GM12878 (cell line): ENCODE results near the gene DNAJC18. TPM values are rescaled to one million over a fixed set of nuclear protein-coding genes. Genes with fewer than 3 reads are reported as not detected.

Source experiments
- ATAC-seq: fragments of 200-7000 bp; cut with Tn5 transposase; 3 replicates; pipeline ENCODE4 v1.9.1; 2020; ENCODE audit warnings: mild to moderate bottlenecking, moderate library complexity
- BruUV-seq: library from RNA; stranded (reverse); fragments of 400-500 nt; replicated peaks from 2 replicates; lab custom pipeline; 2021; lab: Mats Ljungman, UMichigan
- CTCF ChIA-PET: fragments of 300-600 bp; sonication (Branson Sonifier 250); formaldehyde crosslinking; extraction: SDS; loops from one replicate; lab custom pipeline; 2021; ENCODE audit warnings: inconsistent platforms; lab: Yijun Ruan, JAX
- POLR2A ChIA-PET: fragments of 350-600 bp; formaldehyde crosslinking; extraction: SDS; loops from one replicate; lab custom pipeline; 2021; ENCODE audit warnings: inconsistent platforms; lab: Charles Lee
- RAD21 ChIA-PET: fragments of 300-600 bp; sonication (Branson Sonifier 250); formaldehyde crosslinking; loops from one replicate; lab custom pipeline; 2023; ENCODE audit warnings: antibody characterized with exemption; ENCODE audit not compliant: unreplicated experiment; lab: Charles Lee
- SMC1A ChIA-PET: fragments of 300-600 bp; sonication (Branson Sonifier 250); formaldehyde crosslinking; loops from one replicate; lab custom pipeline; 2023; ENCODE audit not compliant: unreplicated experiment, uncharacterized antibody; lab: Charles Lee
- DNase-seq: peaks from one replicate; pipeline ENCODE4 v3.0.0-alpha.2; 2011; ENCODE audit warnings: low read depth, low spot score
- FAIRE-seq: peaks from 3 replicates; lab custom pipeline; 2011; peaks lifted over from hg19 to GRCh38; lab: Jason Lieb, UNC
- H2AFZ ChIP-seq: 2 replicates; pipeline ENCODE4 v1.6.0; 2011; ENCODE audit warnings: low read depth, low read length, control low read depth; ENCODE audit not compliant: control insufficient read depth
- H3K27ac ChIP-seq: 2 replicates; pipeline ENCODE4 v1.5.1; 2011; ENCODE audit warnings: control low read depth; ENCODE audit not compliant: control insufficient read depth, insufficient read depth
- H3K27me3 ChIP-seq, 2 experiments: replicated peaks in 1 of 2; 2 replicates each; pipeline versions ENCODE4 v1.6.0 to v1.6.1; 2011; ENCODE audit warnings: low read length in 1 of 2; ENCODE audit not compliant: control insufficient read depth in 2 of 2, insufficient read depth in 2 of 2
- H3K36me3 ChIP-seq, 2 experiments: 2 replicates each; pipeline ENCODE4 v1.5.1; 2011; ENCODE audit warnings: low read length in 1 of 2; ENCODE audit not compliant: control insufficient read depth in 2 of 2, insufficient read depth in 2 of 2
- H3K4me1 ChIP-seq: 2 replicates; pipeline ENCODE4 v1.6.1; 2011; ENCODE audit warnings: mild to moderate bottlenecking, low read length, moderate library complexity, mixed read lengths; ENCODE audit not compliant: control insufficient read depth, insufficient read depth
- H3K4me2 ChIP-seq: 2 replicates; pipeline ENCODE4 v1.6.0; 2011; ENCODE audit warnings: control low read depth; ENCODE audit not compliant: control insufficient read depth, insufficient read depth
- H3K4me3 ChIP-seq: fragments of 200-600 bp; sonication (generic); 2 replicates; pipeline ENCODE4 v1.5.1; 2016
- H3K79me2 ChIP-seq: 2 replicates; pipeline ENCODE4 v1.6.0; 2011; ENCODE audit warnings: low read length; ENCODE audit not compliant: control insufficient read depth, insufficient read depth
- H3K9ac ChIP-seq: 2 replicates; pipeline ENCODE4 v1.8.0; 2011; ENCODE audit warnings: low read length, control low read depth, mixed read lengths; ENCODE audit not compliant: control insufficient read depth, insufficient read depth
- H3K9me3 ChIP-seq: replicated peaks from 3 replicates; pipeline ENCODE4 v1.5.1; 2011; ENCODE audit warnings: mild to moderate bottlenecking, low read length; ENCODE audit not compliant: control insufficient read depth, insufficient read depth
- H4K20me1 ChIP-seq: 2 replicates; pipeline ENCODE4 v1.6.0; 2011; ENCODE audit not compliant: control insufficient read depth, insufficient read depth
- EED ChIP-seq: sonication (generic); IDR thresholded peaks from 2 replicates; pipeline ENCODE4 v1.6.1; 2016; ENCODE audit warnings: antibody characterized with exemption, low read depth
- ESRRA ChIP-seq: IDR thresholded peaks from 2 replicates; pipeline ENCODE4 v1.6.1; 2012; ENCODE audit warnings: mild to moderate bottlenecking, low read length, improper control_type of control experiment
- HDAC2 ChIP-seq: fragments of 200-600 bp; sonication (generic); IDR thresholded peaks from 2 replicates; pipeline ENCODE4 v1.6.1; 2017
- IKZF1 ChIP-seq: fragments of 450-650 bp; conservative IDR thresholded peaks from 2 replicates; pipeline ENCODE4 v1.6.1; 2017; ENCODE audit warnings: antibody characterized with exemption, mild to moderate bottlenecking
- MXI1 ChIP-seq: fragments of 150-350 bp; IDR thresholded peaks from 2 replicates; pipeline ENCODE4 v1.6.1; 2011; ENCODE audit warnings: low read depth, mild to moderate bottlenecking, inconsistent platforms, low read length, improper control_type of control experiment
- RUNX3 ChIP-seq: IDR thresholded peaks from 2 replicates; pipeline ENCODE4 v1.6.1; 2012; ENCODE audit warnings: low read length, inconsistent platforms
- SREBF1 ChIP-seq: IDR thresholded peaks from 2 replicates; pipeline ENCODE4 v1.6.1; 2012; ENCODE audit warnings: mild to moderate bottlenecking, low read length
- STAT1 ChIP-seq: fragments of 450-650 bp; conservative IDR thresholded peaks from 2 replicates; pipeline ENCODE4 v1.6.1; 2014; ENCODE audit warnings: antibody characterized with exemption, mild to moderate bottlenecking
- TCF3 ChIP-seq: IDR thresholded peaks from 2 replicates; pipeline ENCODE4 v1.6.1; 2012; ENCODE audit warnings: low read depth, mild to moderate bottlenecking, low read length, borderline replicate concordance; ENCODE audit not compliant: insufficient read depth
- ZNF274 ChIP-seq: IDR thresholded peaks from one replicate; pipeline ENCODE4 v1.8.0; 2011; ENCODE audit not compliant: insufficient read length, insufficient read depth
- WGBS: methylation state at CpG from one replicate; pipeline ENCODE4 v1.1.6; 2016; ENCODE audit warnings: low lambda C conversion rate; ENCODE audit not compliant: insufficient replicate concordance, insufficient coverage; ENCODE audit errors: missing lambda C conversion rate; 5-methylcytosine and 5-hydroxymethylcytosine counted together
- in situ Hi-C: fragments of 300-500 bp; cut with MboI; formaldehyde crosslinking; loops from 9 replicates; pipeline ENCODE4 v1.14.3; 2018; ENCODE audit warnings: mixed read lengths
- intact Hi-C: fragments of 100-400 bp; cut with micrococcal nuclease; formaldehyde crosslinking; loops from one replicate; pipeline ENCODE4 v1.14.2; 2022; ENCODE audit not compliant: unreplicated experiment
- polyA plus RNA-seq, 11 experiments: library from polyadenylated mRNA; depleted of rRNA in 4 of 11; unstranded in 6 of 11; stranded (reverse) in 5 of 11; fragments of >200 nt; fragmentation: Nextera tagmentation in 4 of 11; fragmentation: Illumina TruSeq in 1 of 11; extraction: Ambion mirVana in 4 of 11; extraction: Trizol in 1 of 11; gene quantifications; 1 replicate in 1 of 11; 2 replicates in 10 of 11; pipeline versions ENCODE4 v1.2.1 to v1.2.3, GENCODE V29; 2011 to 2016; ENCODE audit warnings: inconsistent platforms in 2 of 11, missing spikeins in 2 of 11, low read depth in 1 of 11
- total RNA-seq, 4 experiments: library from RNA; depleted of rRNA in 3 of 4; stranded (reverse); fragments of >200 nt in 3 of 4; fragmentation: Illumina TruSeq in 1 of 4; extraction: Trizol in 1 of 4; gene quantifications; 2 replicates each; pipeline versions ENCODE4 v1.2.1 to v1.2.3, GENCODE V29; 2013 to 2021
- TF ChIP-seq, protein P1 (sequence below): IDR thresholded peaks from 2 replicates; pipeline ENCODE4 v1.6.1; 2011; ENCODE audit warnings: low read depth, mild to moderate bottlenecking, low read length, moderate library complexity, borderline replicate concordance; ENCODE audit errors: extremely low read depth
- TF ChIP-seq, protein P2 (sequence below): IDR thresholded peaks from 2 replicates; pipeline ENCODE4 v1.6.1; 2012; ENCODE audit warnings: mild to moderate bottlenecking, low read depth, low read length

Gene DNAJC18
- total and polyA plus RNA-seq, 10 of the 15 experiments (the other 5 are each of a cell fraction or from before 2014, with no cell fraction given) = 6.4 to 26.7 (median 17.7) TPM

DNA sequence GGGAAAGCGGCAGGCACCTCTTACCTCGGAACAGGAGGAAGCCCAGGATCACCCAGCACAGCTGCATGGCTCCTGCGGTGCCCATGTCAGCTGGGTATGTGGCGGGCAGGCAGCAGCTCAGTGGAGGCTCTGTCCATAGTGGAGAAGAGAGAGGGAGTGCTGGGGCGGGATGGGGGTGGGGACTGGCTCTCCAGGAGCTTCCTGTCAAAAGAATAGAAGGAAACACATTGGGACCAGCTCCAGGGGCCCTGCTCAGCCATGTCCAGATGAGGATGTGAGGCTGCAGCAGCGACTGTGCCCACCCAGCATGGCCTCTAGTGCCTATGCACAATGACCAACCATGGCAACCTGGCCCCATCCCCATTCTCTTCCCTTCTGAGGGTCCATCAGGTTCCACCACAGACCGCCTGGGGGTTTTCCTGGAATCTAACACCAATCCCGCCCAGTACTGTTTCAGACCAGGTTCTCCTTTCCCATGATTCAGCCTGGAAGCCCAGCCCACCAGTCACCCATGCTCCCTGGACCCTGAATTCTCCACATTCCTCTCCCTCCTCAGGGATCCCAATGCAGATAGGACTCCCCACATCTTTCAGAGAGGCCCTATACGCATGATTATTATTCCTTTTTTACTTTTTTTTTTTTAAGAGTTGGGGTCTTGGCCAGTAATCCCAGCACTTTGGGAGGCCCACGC, 23.4 kb upstream of the DNAJC18 start, which contains the start of gene ECSCR:
Gene ECSCR, minus strand, starts transcription at position 158 of the 691 bp plus-strand sequence. Its CDS starts 73 bp downstream, at position 85.
- no peaks in the 10 kb centered on the region for H3K36me3 ChIP-seq
- no peaks in the 10 kb centered on the region for H3K79me2 ChIP-seq
- ChIA-PET SMC1A (interaction anchor here (0.8 to 1.9 kb wide), 4 partner anchors 15 to 49 kb away, joined by 3 to 4 read pairs (median 3); no protein-coding TSS in a partner anchor), POLR2A (interaction anchor here (0.9 to 2.0 kb wide), 2 partner anchors 20 to 62 kb away, joined by 3 to 4 read pairs; partner anchors contain the start of gene STING1), RAD21 (interaction anchor here (0.9 to 4.0 kb wide), 3 partner anchors 10 to 27 kb away, joined by 3 to 18 read pairs (median 4); no protein-coding TSS in a partner anchor)
- no peak for ATAC-seq
- no peak within 1 kb of the TSS for H3K4me3 ChIP-seq
- H3K27ac ChIP-seq = no peak within 1 kb of the TSS
- no peaks in the 10 kb centered on the region for H3K9me3 ChIP-seq
- H3K9ac ChIP-seq = no peak within 1 kb of the TSS
- TF ChIP-seq, protein P1, sequence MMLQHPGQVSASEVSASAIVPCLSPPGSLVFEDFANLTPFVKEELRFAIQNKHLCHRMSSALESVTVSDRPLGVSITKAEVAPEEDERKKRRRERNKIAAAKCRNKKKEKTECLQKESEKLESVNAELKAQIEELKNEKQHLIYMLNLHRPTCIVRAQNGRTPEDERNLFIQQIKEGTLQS = no peak
- TF ChIP-seq ESRRA = no peak
- no peak for TF ChIP-seq MXI1
- TF ChIP-seq, all 136 proteins: peak for 0
- 57% methylated on average over 10 of the region's 10 CpGs for WGBS
- no peaks in the 10 kb centered on the region for H4K20me1 ChIP-seq
- BruUV-seq = no TSS peak
- H3K4me2 ChIP-seq = no peak within 1 kb of the TSS
- peaks cover 30% of the 10 kb centered on the region for H3K4me1 ChIP-seq
- no peak for FAIRE-seq
- CTCF ChIA-PET = interaction anchor here (0.7 to 1.5 kb wide), 4 partner anchors 11 to 49 kb away, joined by 3 read pairs; no protein-coding TSS in a partner anchor
- intact Hi-C loops = no loop called here
- DNase-seq = no peak
- no peak within 1 kb of the TSS for H2AFZ ChIP-seq
- in situ Hi-C loops = no loop called here
- H3K27me3 ChIP-seq = no peaks in the 10 kb centered on the region

DNA sequence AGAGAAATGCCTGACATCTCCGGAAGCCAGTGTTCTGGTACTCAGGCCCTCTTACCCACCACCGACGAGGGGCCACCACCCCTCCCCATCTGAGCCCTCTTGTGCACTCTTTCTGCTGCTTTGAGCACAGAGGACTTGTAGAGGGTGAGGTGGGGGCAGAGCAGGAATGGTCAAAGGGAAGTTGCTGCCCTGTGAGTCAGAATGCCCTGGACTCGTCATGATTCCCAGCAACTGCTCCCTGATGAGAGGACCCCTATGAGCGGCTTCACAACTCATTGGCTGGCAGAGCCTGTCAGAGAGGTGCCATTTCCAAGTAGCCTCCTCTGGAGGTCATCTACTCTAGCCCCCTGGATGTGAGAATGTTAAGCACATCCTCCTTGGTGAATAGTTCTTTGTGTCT, 22.4 kb upstream of the DNAJC18 start:
- no peak overlapping the region for H3K9ac ChIP-seq
- H2AFZ ChIP-seq = no peak overlapping the region
- no peaks in the 10 kb centered on the region for H3K36me3 ChIP-seq
- CTCF ChIA-PET = interaction anchor here (0.7 to 4.4 kb wide), 4 partner anchors 12 to 51 kb away, joined by 3 to 33 read pairs (median 3); no protein-coding TSS in a partner anchor
- no peaks in the 10 kb centered on the region for H3K79me2 ChIP-seq
- H4K20me1 ChIP-seq = no peaks in the 10 kb centered on the region
- RAD21 ChIA-PET = interaction anchor here (0.9 to 4.0 kb wide), 5 partner anchors 11 to 26 kb away, joined by 3 to 18 read pairs (median 3); partner anchors contain the start of gene STING1
- peaks cover 37% of the 10 kb centered on the region for H3K4me1 ChIP-seq
- no TSS peak for BruUV-seq
- no peak overlapping the region for H3K4me3 ChIP-seq
- H3K9me3 ChIP-seq = no peaks in the 10 kb centered on the region
- no peak overlapping the region for H3K4me2 ChIP-seq
- no peak for ATAC-seq
- intact Hi-C loops (no loop called here), in situ Hi-C loops (no loop called here)
- POLR2A ChIA-PET = interaction anchor here (0.9 to 2.0 kb wide), 2 partner anchors 21 to 63 kb away, joined by 3 to 4 read pairs; partner anchors contain the start of gene STING1
- WGBS = 91% methylated on average over 5 of the region's 5 CpGs
- no peak for DNase-seq
- H3K27me3 ChIP-seq = no peaks in the 10 kb centered on the region
- FAIRE-seq = no peak
- H3K27ac ChIP-seq = no peak overlapping the region
- SMC1A ChIA-PET = interaction anchor here (0.7 to 1.9 kb wide), 5 partner anchors 14 to 50 kb away, joined by 3 to 4 read pairs (median 3); no protein-coding TSS in a partner anchor
- no peak for TF ChIP-seq IKZF1
- TF ChIP-seq EED = no peak
- TF ChIP-seq STAT1 = no peak
- TF ChIP-seq, protein P2, sequence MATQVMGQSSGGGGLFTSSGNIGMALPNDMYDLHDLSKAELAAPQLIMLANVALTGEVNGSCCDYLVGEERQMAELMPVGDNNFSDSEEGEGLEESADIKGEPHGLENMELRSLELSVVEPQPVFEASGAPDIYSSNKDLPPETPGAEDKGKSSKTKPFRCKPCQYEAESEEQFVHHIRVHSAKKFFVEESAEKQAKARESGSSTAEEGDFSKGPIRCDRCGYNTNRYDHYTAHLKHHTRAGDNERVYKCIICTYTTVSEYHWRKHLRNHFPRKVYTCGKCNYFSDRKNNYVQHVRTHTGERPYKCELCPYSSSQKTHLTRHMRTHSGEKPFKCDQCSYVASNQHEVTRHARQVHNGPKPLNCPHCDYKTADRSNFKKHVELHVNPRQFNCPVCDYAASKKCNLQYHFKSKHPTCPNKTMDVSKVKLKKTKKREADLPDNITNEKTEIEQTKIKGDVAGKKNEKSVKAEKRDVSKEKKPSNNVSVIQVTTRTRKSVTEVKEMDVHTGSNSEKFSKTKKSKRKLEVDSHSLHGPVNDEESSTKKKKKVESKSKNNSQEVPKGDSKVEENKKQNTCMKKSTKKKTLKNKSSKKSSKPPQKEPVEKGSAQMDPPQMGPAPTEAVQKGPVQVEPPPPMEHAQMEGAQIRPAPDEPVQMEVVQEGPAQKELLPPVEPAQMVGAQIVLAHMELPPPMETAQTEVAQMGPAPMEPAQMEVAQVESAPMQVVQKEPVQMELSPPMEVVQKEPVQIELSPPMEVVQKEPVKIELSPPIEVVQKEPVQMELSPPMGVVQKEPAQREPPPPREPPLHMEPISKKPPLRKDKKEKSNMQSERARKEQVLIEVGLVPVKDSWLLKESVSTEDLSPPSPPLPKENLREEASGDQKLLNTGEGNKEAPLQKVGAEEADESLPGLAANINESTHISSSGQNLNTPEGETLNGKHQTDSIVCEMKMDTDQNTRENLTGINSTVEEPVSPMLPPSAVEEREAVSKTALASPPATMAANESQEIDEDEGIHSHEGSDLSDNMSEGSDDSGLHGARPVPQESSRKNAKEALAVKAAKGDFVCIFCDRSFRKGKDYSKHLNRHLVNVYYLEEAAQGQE = no peak
- no peak for TF ChIP-seq SREBF1
- no peak for TF ChIP-seq RUNX3
- TF ChIP-seq TCF3 = no peak
- no peak for TF ChIP-seq HDAC2
- no peak for TF ChIP-seq ZNF274
